Activated effector memory CD4-positive, alpha-beta T cell treated with anti-CD3 and anti-CD28 coated beads, Interleukin-2, amount 50 U/mL, for 16 hours (primary cell): ENCODE measurements around the gene TPCN2.
"Not testable (repeated sequence)": the region's sequence is repeated elsewhere in the genome, so short reads cannot be mapped to it uniquely, and the experiment has no call there.

ENCODE experiments used
- DNase-seq: peaks from one replicate; pipeline ENCODE4 v3.0.0-alpha.2; 2020

The TPCN2 gene

GRCh38 chr11:69076977-69077376 lies 28.2 kb downstream of the TPCN2 start:
- not testable (repeated sequence) for DNase-seq

DNA sequence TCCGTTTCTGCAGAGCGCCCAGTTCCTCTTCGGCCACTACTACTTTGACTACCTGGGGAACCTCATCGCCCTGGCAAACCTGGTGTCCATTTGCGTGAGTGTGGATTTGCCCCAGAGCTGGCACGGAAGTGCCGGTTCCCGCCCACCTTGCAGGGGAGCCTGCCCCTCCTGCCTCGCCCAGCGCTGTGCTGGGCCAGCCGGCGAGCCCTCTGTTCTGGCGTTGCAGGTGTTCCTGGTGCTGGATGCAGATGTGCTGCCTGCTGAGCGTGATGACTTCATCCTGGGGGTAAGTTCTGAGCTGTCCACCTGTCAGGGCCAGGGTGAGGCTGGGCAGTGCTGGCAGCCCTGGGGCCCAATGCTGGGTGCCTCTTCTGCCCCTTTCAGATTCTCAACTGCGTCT lies 29.8 kb downstream of the TPCN2 start:
- no peak for DNase-seq

GRCh38 chr11:69078930-69079605 lies 30.3 kb downstream of the TPCN2 start:
- no peak for DNase-seq

- DNase-seq: no peak
These were observed 31.0 kb downstream of the TPCN2 start for GRCh38 chr11:69079661-69080256.

DNA sequence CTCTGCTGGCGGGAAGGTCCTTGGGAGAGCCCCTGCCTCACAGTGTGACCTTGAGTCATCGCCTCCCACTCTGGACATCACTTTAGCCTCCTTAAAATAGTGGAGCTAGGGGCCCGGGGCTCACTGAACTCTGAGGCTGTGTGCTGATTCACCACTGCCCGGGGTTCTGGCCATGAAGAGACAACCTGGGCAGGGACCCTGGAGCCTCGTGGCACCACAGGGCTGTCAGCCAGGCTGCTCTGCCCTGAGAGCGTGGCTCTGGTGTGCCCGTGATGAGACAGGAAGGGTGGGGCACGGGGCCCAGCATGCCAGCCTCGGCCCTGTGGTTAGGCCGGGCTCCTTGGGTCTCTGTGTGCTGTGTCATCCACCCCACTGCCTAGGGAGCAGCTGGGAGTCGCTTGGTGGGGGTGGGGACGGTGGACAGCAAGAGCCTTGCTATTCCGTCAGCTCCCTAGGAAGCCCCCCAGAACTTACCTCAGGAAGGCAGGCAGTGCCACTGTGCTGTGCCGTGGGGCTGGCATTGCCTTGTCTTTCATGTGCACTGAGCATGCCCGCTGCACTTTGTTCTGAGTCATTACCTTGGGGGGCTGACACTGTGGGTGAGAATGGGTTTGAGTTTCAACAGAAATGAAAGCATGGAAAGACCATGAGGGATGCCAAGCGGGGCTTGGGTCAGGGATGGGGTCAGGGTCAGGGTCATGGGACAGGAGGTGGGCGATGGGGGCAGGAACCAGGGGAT lies 31.7 kb downstream of the TPCN2 start:
- DNase-seq: peak; percentile 70

GRCh38 chr11:69081180-69081579 lies 32.4 kb downstream of the TPCN2 start:
- no peak for DNase-seq

GRCh38 chr11:69083531-69084247 lies 35.0 kb downstream of the TPCN2 start:
- DNase-seq: no peak

- no peak for DNase-seq
These were observed 35.6 kb downstream of the TPCN2 start for GRCh38 chr11:69084371-69084770.

DNA sequence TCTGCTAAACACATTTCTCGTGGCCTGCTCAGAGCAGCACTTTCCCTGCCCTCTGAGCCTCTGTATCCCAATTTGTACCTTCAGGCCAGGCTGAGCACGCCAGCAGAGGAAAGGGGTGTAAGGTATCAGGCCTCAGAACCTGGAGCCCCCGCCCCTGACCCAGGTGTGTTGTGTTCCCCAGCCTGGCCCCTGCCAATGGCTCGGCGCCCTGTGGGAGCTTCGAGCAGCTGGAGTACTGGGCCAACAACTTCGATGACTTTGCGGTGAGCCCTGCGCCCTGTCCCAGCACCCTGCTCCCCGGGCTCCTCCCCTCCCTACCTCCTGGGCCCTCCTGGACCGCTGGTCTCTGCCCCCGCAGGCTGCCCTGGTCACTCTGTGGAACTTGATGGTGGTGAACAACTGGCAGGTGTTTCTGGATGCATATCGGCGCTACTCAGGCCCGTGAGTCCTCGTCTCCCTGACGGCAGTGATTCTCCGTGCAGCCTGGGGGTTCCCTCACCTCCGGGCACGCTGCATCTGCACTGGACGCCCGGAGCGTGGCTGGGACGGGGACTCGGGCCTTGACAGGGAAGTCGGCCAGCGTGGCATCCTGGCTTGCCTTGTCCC lies 36.9 kb downstream of the TPCN2 start:
- no peak for DNase-seq

DNA sequence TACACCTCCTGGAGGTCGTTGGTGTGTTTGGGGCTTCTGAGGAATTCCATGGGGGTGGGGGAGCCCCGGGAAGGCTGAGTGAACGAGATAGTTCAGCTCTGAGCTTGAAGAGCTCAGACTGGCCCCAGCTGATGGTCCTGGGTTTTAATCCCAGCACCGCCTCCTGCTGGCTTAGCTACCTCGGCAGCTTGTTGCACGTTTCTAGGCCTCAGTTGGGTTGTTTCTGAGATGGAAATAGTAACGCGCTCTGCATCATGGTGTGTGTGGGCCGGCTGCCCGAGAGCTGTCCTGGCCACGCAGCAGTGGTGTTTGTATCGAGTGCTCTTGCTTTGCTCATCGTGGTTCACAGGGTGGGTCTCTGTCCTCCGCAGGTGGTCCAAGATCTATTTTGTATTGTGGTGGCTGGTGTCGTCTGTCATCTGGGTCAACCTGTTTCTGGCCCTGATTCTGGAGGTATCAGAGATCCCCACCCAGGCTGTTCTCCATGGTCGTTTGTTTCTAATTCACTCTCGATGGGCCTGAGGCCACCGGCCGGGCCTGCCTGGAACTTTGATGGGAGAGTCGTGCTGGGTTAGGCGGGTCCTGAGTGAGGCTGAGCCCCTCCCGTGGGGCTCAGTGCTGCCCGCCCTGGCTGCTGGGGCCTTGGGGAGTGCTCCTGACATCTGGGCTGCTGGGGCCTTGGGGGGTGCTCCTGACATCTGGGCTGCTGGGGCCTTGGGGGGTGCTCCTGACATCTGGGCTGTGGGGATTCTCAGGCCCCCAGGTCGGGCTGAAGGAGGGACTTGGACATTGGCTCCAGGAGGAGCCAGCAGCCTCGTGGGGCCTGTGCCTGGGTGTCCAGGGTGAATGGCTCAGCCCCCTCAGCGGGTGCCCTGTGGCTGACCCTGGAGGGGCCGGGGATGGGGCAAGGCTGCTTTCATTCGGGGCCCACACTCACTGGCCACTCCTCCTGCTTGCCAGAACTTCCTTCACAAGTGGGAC lies 37.7 kb downstream of the TPCN2 start:
- DNase-seq: no peak

DNA sequence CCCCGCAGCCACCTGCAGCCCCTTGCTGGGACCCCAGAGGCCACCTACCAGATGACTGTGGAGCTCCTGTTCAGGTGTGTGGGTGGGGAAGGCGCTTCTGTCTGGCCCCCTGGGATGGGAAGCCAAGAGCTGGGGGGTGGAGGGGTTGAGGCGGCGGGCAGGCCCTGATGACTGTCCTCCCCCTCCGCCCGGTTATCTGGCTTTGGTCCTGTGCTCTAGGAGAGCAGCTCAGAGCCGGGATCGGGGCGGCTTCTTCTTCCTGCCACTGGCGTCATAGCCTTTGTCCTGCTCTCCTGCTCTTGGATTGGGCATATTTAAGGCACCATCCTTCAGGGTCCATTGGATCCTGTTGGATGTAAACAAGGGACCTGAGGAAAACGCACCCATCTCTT lies 38.4 kb downstream of the TPCN2 start:
- no peak for DNase-seq

DNA sequence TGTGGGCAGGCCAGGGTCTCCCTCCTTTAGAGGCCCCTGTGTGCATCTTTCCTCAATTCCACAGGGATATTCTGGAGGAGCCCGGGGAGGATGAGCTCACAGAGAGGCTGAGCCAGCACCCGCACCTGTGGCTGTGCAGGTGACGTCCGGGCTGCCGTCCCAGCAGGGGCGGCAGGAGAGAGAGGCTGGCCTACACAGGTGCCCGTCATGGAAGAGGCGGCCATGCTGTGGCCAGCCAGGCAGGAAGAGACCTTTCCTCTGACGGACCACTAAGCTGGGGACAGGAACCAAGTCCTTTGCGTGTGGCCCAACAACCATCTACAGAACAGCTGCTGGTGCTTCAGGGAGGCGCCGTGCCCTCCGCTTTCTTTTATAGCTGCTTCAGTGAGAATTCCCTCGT lies 39.1 kb downstream of the TPCN2 start:
- no peak for DNase-seq

GRCh38 chr11:69088676-69089146 lies 40.0 kb downstream of the TPCN2 start:
- DNase-seq: peak; percentile 81

DNA sequence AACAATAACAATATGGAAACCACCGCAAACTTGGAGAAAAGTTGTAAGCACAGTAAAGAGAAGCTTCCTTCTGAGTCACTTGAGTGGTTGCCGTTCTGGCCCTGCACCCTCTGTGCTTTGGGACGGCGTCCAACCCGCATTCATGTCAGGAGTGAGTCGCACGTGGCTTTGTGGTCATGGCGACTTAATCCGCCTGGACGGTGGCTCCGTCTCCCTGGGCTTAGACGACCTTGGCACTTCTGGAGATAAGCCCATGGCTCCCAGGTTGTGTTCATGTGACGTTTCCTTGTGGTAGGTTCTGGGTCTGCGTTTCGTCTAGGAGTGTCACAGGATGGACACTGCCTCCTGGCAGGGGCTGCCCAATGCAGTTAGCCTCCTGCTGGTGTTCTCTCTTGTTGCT lies 40.5 kb downstream of the TPCN2 start:
- DNase-seq: no peak

DNA sequence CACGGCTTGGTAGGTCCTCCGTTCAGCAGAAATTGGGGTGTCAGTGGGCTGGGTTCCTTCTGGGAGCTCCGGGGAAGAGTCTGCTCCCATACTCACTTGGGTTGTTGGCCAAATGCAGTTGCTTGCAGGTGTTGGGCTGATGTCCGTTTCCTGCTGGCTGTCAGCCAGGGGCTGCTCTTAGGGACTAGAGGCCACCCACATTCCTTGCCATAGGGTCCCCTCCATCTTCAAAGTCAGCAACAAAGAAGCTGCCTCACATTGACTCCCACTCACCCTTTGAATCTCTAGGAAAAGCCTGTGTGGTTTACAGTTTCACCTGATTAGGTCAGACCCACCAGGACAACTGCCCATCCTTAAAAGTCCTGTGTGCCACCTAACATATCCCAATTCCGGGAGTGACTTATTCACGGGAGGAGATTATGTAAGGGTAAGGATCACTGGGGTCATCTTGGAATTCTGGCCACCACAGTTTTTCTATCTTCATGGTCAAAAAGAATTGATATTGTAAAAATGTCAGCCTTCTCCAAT lies 43.0 kb downstream of the TPCN2 start:
- DNase-seq: no peak

- no peak for DNase-seq
These were observed 43.5 kb downstream of the TPCN2 start for GRCh38 chr11:69092263-69092662.

- DNase-seq: no peak
These were observed 44.4 kb downstream of the TPCN2 start for GRCh38 chr11:69093106-69093505.

- no peak for DNase-seq
These were observed 45.6 kb downstream of the TPCN2 start for GRCh38 chr11:69094111-69094914.

DNA sequence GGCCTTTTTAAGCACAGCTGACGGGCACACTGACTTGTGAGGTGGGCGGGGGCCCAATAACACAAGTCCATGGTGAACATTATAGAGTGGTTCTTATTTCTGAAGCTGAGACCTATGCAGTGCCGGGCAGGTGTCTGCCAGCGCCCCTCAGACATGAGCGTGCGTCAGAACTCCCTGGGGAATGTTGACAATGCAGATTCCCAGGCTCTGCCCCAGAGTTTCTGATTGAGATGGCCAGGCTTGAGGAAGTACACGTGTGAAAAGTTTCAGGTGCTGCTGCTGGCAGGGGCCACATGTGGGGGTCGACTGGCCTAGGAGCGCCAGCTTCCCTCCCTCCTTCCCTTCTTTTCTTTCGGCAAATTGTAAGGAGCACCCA lies 46.2 kb downstream of the TPCN2 start:
- DNase-seq: no peak

GRCh38 chr11:69095300-69095699 lies 46.6 kb downstream of the TPCN2 start:
- no peak for DNase-seq

- no peak for DNase-seq
These were observed 47.7 kb downstream of the TPCN2 start for GRCh38 chr11:69096473-69096872.
